ENCODE measurements around the gene NEK2.

- TF ChIP-seq, protein P1, sequence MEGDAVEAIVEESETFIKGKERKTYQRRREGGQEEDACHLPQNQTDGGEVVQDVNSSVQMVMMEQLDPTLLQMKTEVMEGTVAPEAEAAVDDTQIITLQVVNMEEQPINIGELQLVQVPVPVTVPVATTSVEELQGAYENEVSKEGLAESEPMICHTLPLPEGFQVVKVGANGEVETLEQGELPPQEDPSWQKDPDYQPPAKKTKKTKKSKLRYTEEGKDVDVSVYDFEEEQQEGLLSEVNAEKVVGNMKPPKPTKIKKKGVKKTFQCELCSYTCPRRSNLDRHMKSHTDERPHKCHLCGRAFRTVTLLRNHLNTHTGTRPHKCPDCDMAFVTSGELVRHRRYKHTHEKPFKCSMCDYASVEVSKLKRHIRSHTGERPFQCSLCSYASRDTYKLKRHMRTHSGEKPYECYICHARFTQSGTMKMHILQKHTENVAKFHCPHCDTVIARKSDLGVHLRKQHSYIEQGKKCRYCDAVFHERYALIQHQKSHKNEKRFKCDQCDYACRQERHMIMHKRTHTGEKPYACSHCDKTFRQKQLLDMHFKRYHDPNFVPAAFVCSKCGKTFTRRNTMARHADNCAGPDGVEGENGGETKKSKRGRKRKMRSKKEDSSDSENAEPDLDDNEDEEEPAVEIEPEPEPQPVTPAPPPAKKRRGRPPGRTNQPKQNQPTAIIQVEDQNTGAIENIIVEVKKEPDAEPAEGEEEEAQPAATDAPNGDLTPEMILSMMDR (conservative IDR thresholded peaks at IDR 0.05 in 1 of 2, IDR thresholded peaks at IDR 0.05 in 1 of 2; ENCODE audit: extremely low read depth in 1 of 2, insufficient read depth in 1 of 2, low read depth in 1 of 2, low read length in 2 of 2), result no peak
- no peak for TF ChIP-seq EZH2 (IDR thresholded peaks at IDR 0.05; ENCODE audit: borderline replicate concordance, low read length)
Measured at GRCh38 chr1:211628417-211628816, 47.0 kb downstream of the NEK2 start.
